Measurements from ENCODE around the gene AOC3.
"Not testable (repeated sequence)": the region's sequence is repeated elsewhere in the genome, so short reads cannot be mapped to it uniquely, and the experiment has no call there.

DNA sequence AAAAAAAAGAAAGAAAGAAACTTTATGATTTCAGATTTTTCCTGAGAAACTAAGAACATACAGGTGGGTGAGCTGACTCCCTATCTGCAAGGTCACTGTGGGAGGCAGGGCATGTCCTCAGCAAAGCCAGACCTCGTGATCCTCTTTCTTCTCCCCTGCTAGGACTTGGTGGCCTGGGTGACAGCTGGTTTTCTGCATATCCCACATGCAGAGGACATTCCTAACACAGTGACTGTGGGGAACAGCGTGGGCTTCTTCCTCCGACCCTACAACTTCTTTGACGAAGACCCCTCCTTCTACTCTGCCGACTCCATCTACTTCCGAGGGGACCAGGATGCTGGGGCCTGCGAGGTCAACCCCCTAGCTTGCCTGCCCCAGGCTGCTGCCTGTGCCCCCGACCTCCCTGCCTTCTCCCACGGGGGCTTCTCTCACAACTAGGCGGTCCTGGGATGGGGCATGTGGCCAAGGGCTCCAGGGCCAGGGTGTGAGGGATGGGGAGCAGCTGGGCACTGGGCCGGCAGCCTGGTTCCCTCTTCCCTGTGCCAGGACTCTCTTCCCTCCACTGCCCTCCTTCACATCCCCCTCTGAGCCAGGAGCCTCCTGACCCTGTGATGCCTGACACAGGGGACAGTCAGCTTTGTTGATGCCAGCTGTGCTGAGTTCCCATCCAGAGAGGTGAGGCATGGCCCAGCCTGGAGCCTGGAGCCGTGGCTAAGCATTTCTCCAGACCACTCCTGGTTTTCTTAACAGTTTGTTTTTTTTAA is 23.1 kb downstream of the AOC3 start:
- TF ChIP-seq EZH2 (conservative IDR thresholded peaks at IDR 0.05; ENCODE audit: low read depth, low read length); ZBTB7A (CRISPR knock-in tag; IDR thresholded peaks at IDR 0.05); HDAC2 (CRISPR knock-in tag; IDR thresholded peaks at IDR 0.05); ZNF703 (CRISPR knock-in tag; IDR thresholded peaks at IDR 0.05; ENCODE audit: borderline replicate concordance); HNRNPL (IDR thresholded peaks at IDR 0.05; ENCODE audit: low read depth, low read length); POLR2A (IDR thresholded peaks at IDR 0.05; ENCODE audit: insufficient read depth in 1 of 2, low read depth in 2 of 2, low read length in 2 of 2); ERF (CRISPR knock-in tag; IDR thresholded peaks at IDR 0.05): not testable (repeated sequence)
- TF ChIP-seq, protein P1, sequence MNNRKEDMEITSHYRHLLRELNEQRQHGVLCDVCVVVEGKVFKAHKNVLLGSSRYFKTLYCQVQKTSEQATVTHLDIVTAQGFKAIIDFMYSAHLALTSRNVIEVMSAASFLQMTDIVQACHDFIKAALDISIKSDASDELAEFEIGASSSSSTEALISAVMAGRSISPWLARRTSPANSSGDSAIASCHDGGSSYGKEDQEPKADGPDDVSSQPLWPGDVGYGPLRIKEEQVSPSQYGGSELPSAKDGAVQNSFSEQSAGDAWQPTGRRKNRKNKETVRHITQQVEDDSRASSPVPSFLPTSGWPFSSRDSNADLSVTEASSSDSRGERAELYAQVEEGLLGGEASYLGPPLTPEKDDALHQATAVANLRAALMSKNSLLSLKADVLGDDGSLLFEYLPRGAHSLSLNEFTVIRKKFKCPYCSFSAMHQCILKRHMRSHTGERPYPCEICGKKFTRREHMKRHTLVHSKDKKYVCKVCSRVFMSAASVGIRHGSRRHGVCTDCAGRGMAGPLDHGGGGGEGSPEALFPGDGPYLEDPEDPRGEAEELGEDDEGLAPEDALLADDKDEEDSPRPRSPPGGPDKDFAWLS (CRISPR knock-in tag; IDR thresholded peaks at IDR 0.05; ENCODE audit: borderline replicate concordance), result not testable (repeated sequence)
- TF ChIP-seq, protein P2, sequence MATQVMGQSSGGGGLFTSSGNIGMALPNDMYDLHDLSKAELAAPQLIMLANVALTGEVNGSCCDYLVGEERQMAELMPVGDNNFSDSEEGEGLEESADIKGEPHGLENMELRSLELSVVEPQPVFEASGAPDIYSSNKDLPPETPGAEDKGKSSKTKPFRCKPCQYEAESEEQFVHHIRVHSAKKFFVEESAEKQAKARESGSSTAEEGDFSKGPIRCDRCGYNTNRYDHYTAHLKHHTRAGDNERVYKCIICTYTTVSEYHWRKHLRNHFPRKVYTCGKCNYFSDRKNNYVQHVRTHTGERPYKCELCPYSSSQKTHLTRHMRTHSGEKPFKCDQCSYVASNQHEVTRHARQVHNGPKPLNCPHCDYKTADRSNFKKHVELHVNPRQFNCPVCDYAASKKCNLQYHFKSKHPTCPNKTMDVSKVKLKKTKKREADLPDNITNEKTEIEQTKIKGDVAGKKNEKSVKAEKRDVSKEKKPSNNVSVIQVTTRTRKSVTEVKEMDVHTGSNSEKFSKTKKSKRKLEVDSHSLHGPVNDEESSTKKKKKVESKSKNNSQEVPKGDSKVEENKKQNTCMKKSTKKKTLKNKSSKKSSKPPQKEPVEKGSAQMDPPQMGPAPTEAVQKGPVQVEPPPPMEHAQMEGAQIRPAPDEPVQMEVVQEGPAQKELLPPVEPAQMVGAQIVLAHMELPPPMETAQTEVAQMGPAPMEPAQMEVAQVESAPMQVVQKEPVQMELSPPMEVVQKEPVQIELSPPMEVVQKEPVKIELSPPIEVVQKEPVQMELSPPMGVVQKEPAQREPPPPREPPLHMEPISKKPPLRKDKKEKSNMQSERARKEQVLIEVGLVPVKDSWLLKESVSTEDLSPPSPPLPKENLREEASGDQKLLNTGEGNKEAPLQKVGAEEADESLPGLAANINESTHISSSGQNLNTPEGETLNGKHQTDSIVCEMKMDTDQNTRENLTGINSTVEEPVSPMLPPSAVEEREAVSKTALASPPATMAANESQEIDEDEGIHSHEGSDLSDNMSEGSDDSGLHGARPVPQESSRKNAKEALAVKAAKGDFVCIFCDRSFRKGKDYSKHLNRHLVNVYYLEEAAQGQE (IDR thresholded peaks at IDR 0.05; ENCODE audit: borderline replicate concordance in 1 of 2, low read depth in 1 of 2, low read length in 2 of 2), result not testable (repeated sequence)
- TF ChIP-seq, protein P3, sequence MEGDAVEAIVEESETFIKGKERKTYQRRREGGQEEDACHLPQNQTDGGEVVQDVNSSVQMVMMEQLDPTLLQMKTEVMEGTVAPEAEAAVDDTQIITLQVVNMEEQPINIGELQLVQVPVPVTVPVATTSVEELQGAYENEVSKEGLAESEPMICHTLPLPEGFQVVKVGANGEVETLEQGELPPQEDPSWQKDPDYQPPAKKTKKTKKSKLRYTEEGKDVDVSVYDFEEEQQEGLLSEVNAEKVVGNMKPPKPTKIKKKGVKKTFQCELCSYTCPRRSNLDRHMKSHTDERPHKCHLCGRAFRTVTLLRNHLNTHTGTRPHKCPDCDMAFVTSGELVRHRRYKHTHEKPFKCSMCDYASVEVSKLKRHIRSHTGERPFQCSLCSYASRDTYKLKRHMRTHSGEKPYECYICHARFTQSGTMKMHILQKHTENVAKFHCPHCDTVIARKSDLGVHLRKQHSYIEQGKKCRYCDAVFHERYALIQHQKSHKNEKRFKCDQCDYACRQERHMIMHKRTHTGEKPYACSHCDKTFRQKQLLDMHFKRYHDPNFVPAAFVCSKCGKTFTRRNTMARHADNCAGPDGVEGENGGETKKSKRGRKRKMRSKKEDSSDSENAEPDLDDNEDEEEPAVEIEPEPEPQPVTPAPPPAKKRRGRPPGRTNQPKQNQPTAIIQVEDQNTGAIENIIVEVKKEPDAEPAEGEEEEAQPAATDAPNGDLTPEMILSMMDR (CRISPR knock-in tag; IDR thresholded peaks at IDR 0.05), result not testable (repeated sequence)
- TF ChIP-seq, protein P4, sequence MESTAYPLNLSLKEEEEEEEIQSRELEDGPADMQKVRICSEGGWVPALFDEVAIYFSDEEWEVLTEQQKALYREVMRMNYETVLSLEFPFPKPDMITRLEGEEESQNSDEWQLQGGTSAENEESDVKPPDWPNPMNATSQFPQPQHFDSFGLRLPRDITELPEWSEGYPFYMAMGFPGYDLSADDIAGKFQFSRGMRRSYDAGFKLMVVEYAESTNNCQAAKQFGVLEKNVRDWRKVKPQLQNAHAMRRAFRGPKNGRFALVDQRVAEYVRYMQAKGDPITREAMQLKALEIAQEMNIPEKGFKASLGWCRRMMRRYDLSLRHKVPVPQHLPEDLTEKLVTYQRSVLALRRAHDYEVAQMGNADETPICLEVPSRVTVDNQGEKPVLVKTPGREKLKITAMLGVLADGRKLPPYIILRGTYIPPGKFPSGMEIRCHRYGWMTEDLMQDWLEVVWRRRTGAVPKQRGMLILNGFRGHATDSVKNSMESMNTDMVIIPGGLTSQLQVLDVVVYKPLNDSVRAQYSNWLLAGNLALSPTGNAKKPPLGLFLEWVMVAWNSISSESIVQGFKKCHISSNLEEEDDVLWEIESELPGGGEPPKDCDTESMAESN (CRISPR knock-in tag; conservative IDR thresholded peaks at IDR 0.05), result not testable (repeated sequence)
- TF ChIP-seq, protein P5, sequence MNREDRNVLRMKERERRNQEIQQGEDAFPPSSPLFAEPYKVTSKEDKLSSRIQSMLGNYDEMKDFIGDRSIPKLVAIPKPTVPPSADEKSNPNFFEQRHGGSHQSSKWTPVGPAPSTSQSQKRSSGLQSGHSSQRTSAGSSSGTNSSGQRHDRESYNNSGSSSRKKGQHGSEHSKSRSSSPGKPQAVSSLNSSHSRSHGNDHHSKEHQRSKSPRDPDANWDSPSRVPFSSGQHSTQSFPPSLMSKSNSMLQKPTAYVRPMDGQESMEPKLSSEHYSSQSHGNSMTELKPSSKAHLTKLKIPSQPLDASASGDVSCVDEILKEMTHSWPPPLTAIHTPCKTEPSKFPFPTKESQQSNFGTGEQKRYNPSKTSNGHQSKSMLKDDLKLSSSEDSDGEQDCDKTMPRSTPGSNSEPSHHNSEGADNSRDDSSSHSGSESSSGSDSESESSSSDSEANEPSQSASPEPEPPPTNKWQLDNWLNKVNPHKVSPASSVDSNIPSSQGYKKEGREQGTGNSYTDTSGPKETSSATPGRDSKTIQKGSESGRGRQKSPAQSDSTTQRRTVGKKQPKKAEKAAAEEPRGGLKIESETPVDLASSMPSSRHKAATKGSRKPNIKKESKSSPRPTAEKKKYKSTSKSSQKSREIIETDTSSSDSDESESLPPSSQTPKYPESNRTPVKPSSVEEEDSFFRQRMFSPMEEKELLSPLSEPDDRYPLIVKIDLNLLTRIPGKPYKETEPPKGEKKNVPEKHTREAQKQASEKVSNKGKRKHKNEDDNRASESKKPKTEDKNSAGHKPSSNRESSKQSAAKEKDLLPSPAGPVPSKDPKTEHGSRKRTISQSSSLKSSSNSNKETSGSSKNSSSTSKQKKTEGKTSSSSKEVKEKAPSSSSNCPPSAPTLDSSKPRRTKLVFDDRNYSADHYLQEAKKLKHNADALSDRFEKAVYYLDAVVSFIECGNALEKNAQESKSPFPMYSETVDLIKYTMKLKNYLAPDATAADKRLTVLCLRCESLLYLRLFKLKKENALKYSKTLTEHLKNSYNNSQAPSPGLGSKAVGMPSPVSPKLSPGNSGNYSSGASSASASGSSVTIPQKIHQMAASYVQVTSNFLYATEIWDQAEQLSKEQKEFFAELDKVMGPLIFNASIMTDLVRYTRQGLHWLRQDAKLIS (CRISPR knock-in tag; IDR thresholded peaks at IDR 0.05), result not testable (repeated sequence)

Data from HepG2 (cell line).